Smooth muscle cell (in vitro differentiated cells): Measurements from ENCODE around the gene CDH16. TPM values are rescaled to one million over a fixed set of nuclear protein-coding genes. Genes with fewer than 3 reads are reported as not detected.
A peak's percentile ranks its signal among the peaks of the same experiment; 100 is the strongest.

Experiments used
- DNase-seq: peaks from one replicate; lab custom pipeline; 2025; ENCODE audit not compliant: unreplicated experiment; lab: John Stamatoyannopoulos, UW
- H2AFZ ChIP-seq: fragments of 200-600 bp; sonication (generic); 2 replicates; pipeline ENCODE4 v1.6.0; 2016; ENCODE audit warnings: antibody characterized with exemption, low read depth, mild to moderate bottlenecking
- H3F3A ChIP-seq: fragments of 200-600 bp; sonication (generic); 2 replicates; pipeline ENCODE4 v1.6.0; 2017; ENCODE audit warnings: antibody characterized with exemption, low read depth
- H3K27ac ChIP-seq: fragments of 200-600 bp; sonication (generic); 2 replicates; pipeline ENCODE4 v1.5.1; 2016; ENCODE audit warnings: low read depth, mild to moderate bottlenecking
- H3K27me3 ChIP-seq: fragments of 200-600 bp; sonication (generic); 2 replicates; pipeline ENCODE4 v1.6.1; 2016; ENCODE audit warnings: low read depth, mild to moderate bottlenecking
- H3K36me3 ChIP-seq: fragments of 200-600 bp; sonication (generic); 2 replicates; pipeline ENCODE4 v1.5.1; 2016; ENCODE audit warnings: low read depth
- H3K4me1 ChIP-seq: fragments of 200-600 bp; sonication (generic); 2 replicates; pipeline ENCODE4 v1.5.1; 2016; ENCODE audit warnings: low read depth
- H3K4me2 ChIP-seq: fragments of 200-600 bp; sonication (generic); 2 replicates; pipeline ENCODE4 v1.6.0; 2016; ENCODE audit warnings: mild to moderate bottlenecking
- H3K4me3 ChIP-seq: fragments of 200-600 bp; sonication (generic); 2 replicates; pipeline ENCODE4 v1.5.1; 2016; ENCODE audit warnings: mild to moderate bottlenecking
- H3K79me2 ChIP-seq: fragments of 200-600 bp; sonication (generic); 2 replicates; pipeline ENCODE4 v1.6.0; 2016; ENCODE audit warnings: low read depth, mild to moderate bottlenecking
- H3K9ac ChIP-seq: fragments of 200-600 bp; sonication (generic); 2 replicates; pipeline ENCODE4 v1.6.0; 2016; ENCODE audit warnings: low read depth
- H3K9me3 ChIP-seq: fragments of 200-600 bp; sonication (generic); replicated peaks from 2 replicates; pipeline ENCODE4 v1.5.1; 2016; ENCODE audit warnings: low read depth
- H4K20me1 ChIP-seq: fragments of 200-600 bp; sonication (generic); 2 replicates; pipeline ENCODE4 v1.6.0; 2016; ENCODE audit warnings: low read depth
- WGBS: methylation state at CpG from one replicate; pipeline ENCODE4 v1.1.7; 2016; ENCODE audit warnings: low lambda C conversion rate; 5-methylcytosine and 5-hydroxymethylcytosine counted together
- polyA plus RNA-seq: library from polyadenylated mRNA; unstranded; fragments of >200 nt; fragmentation: Nextera tagmentation; extraction: Ambion mirVana; gene quantifications from 2 replicates; pipeline ENCODE4 v1.2.1, GENCODE V29; 2016
- total RNA-seq: library from RNA; depleted of rRNA; stranded (reverse); fragments of >200 nt; gene quantifications from 2 replicates; pipeline ENCODE4 v1.2.3, GENCODE V29; 2014
- TF ChIP-seq, protein P1 (sequence below): fragments of 200-600 bp; sonication (generic); IDR thresholded peaks from 2 replicates; pipeline ENCODE4 v1.5.1; 2017; ENCODE audit warnings: borderline replicate concordance, mild to moderate bottlenecking, antibody characterized with exemption; ENCODE audit not compliant: insufficient read depth, poor library complexity, severe bottlenecking

CDH16 gene
- total and polyA plus RNA-seq, 2 experiments from 2014 or later = not detected

DNA sequence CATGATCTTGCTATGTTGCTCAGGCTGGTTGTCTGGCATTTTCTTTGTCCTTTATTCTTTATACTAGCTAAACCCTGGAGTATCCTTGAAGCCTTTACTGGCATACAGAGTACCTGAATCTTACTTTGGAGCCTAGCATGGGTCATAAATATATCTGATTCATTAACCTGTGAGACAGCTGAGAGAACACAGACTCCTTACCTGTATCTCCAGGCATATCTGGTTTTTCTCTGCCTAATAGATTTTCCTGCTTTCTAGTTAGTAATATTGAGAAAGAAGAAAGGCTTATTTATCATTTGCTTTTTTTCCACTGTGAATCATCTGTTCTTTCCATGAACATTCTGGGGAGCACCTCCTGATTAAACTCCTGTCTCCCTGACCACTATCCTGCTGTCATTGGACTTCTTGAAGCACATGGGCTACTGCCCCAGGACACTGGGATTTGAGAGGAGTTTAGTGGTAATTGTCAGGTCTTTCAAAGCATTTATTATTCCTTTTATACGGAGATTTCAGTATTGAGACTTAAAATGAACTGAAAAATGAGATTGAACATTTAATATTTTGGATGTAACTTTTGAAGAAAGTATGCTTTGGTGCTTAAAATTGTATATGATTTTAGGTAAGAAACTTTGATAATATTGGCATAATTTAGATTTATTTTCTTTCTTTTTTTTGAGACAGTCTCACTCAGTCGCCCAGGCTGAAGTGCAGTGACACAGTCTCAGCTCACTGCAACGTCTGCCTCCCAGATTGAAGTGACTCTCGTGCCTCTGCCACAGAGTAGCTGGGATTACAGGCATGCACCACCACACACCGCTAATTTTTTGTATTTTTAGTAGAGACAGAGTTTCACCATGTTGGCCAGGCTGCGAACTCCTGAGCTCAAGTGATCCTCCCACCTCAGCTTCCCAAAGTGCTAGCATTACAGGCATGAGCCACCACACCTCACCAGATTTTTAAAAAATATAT lies 29.8 kb downstream of the CDH16 start:
- H3K4me1 ChIP-seq = no peaks in the 10 kb centered on the region
- H3F3A ChIP-seq = no peaks in the 10 kb centered on the region
- no peaks in the 10 kb centered on the region for H3K9me3 ChIP-seq
- no peak overlapping the region for H3K9ac ChIP-seq
- H3K27me3 ChIP-seq = no peaks in the 10 kb centered on the region
- H3K36me3 ChIP-seq = no peaks in the 10 kb centered on the region
- no peak overlapping the region for H3K4me2 ChIP-seq
- TF ChIP-seq, protein P1, sequence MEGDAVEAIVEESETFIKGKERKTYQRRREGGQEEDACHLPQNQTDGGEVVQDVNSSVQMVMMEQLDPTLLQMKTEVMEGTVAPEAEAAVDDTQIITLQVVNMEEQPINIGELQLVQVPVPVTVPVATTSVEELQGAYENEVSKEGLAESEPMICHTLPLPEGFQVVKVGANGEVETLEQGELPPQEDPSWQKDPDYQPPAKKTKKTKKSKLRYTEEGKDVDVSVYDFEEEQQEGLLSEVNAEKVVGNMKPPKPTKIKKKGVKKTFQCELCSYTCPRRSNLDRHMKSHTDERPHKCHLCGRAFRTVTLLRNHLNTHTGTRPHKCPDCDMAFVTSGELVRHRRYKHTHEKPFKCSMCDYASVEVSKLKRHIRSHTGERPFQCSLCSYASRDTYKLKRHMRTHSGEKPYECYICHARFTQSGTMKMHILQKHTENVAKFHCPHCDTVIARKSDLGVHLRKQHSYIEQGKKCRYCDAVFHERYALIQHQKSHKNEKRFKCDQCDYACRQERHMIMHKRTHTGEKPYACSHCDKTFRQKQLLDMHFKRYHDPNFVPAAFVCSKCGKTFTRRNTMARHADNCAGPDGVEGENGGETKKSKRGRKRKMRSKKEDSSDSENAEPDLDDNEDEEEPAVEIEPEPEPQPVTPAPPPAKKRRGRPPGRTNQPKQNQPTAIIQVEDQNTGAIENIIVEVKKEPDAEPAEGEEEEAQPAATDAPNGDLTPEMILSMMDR = no peak
- no peak for DNase-seq
- WGBS = 79% methylated on average over 6 of the region's 6 CpGs
- peaks cover 22% of the 10 kb centered on the region for H4K20me1 ChIP-seq
- H3K79me2 ChIP-seq = no peaks in the 10 kb centered on the region
- no peak overlapping the region for H3K4me3 ChIP-seq
- no peak overlapping the region for H3K27ac ChIP-seq
- H2AFZ ChIP-seq = no peak overlapping the region

GRCh38 chr16:66886914-66887313 lies 31.8 kb downstream of the CDH16 start:
- Histone ChIP-seq H3K4me3 (no peak overlapping the region), H3K4me2 (no peak overlapping the region)

GRCh38 chr16:66886321-66886720 lies 32.4 kb downstream of the CDH16 start:
- no peak overlapping the region for H3K27ac ChIP-seq
- 23% methylated on average over 2 of the region's 2 CpGs for WGBS
- H3K4me3 ChIP-seq = no peak overlapping the region
- peaks cover 22% of the 10 kb centered on the region for H4K20me1 ChIP-seq
- H2AFZ ChIP-seq = no peak overlapping the region
- H3K79me2 ChIP-seq = no peaks in the 10 kb centered on the region
- H3F3A ChIP-seq = no peaks in the 10 kb centered on the region
- TF ChIP-seq, protein P1 = no peak
- H3K4me2 ChIP-seq = peak overlapping the region; percentile 33
- H3K9ac ChIP-seq = no peak overlapping the region
- no peaks in the 10 kb centered on the region for H3K27me3 ChIP-seq
- no peaks in the 10 kb centered on the region for H3K36me3 ChIP-seq
- no peaks in the 10 kb centered on the region for H3K9me3 ChIP-seq
- DNase-seq = no peak
- H3K4me1 ChIP-seq = no peaks in the 10 kb centered on the region

More at GRCh38 chr16:66886914-66887313, 31.8 kb downstream of the CDH16 start:
- Histone ChIP-seq H3K27ac (no peak overlapping the region), H3K9me3 (no peaks in the 10 kb centered on the region), H4K20me1 (peaks cover 22% of the 10 kb centered on the region), H2AFZ (no peak overlapping the region), H3K4me1 (no peaks in the 10 kb centered on the region), H3K9ac (no peak overlapping the region), H3K36me3 (no peaks in the 10 kb centered on the region), H3K79me2 (no peaks in the 10 kb centered on the region), H3F3A (no peaks in the 10 kb centered on the region), H3K27me3 (no peaks in the 10 kb centered on the region)
- TF ChIP-seq, protein P1 = no peak
- DNase-seq = no peak
- WGBS = 82% methylated on average over 3 of the region's 3 CpGs
